HG03066 (cell line): ENCODE results near the gene RLN2.

Source experiments
- ATAC-seq: cut with Tn5 transposase; IDR thresholded peaks from one replicate; pipeline ENCODE4 v1.9.1; 2021; ENCODE audit warnings: low read depth; ENCODE audit not compliant: unreplicated experiment

The RLN2 gene

DNA sequence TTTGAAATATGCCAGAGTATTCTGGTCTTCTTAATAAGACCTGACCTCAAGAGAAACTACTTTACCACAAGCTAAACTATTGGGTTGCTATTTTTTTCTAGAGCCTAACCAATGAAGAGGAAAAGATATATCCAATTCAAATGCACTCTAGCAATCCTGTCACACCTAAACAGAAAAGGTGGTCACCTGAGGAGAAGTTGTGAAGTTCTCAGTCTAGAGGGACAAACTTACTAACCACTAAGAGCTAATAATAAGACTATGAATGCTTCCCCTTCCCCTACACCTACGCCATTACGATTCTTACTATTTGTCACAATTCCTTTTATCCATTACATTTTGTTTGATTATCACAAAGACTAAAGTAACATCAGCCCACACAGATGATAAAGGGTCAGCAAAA is 29.7 kb downstream of the RLN2 start:
- ATAC-seq: peak; percentile 58

DNA sequence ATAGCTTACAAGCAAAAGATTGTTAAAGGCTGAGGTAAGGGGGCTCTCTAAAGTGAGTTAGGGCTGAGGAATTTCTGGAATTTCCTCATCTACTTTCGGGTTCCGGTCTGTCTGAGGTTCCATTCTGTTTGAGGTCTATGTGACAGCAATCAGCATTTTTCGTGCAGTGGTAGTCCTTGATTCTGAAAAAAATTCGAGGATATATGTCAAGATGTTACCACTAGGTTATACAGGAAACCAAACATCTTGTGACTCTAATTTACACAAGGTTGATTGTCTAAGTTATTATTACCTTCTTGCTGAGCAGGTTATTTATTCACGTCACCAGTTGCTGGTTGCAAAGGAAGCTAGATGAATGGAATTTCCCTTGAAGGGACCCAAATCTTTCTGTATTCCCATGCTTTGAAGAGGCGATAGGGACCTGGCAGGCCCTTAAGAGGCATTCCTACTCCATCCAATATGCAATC is 35.2 kb downstream of the RLN2 start:
- no peak for ATAC-seq

- ATAC-seq: no peak
Measured at GRCh38 chr9:5265939-5266338, 38.6 kb downstream of the RLN2 start.

- ATAC-seq: no peak
Measured at GRCh38 chr9:5264219-5264595, 40.3 kb downstream of the RLN2 start.

GRCh38 chr9:5263351-5264218 is 40.9 kb downstream of the RLN2 start:
- ATAC-seq: peak; percentile 56
